C4-2B (cell line): ENCODE measurements around the gene OTOS.

Experiments used
- H3K27ac ChIP-seq: fragments of 450-650 bp; 2 replicates; pipeline ENCODE4 v1.5.1; 2017
- ZFX ChIP-seq: fragments of 450-650 bp; IDR thresholded peaks from 2 replicates; pipeline ENCODE4 v1.6.1; 2017
- TF ChIP-seq, protein P1 (sequence below): fragments of 450-650 bp; conservative IDR thresholded peaks from 2 replicates; pipeline ENCODE4 v1.5.1; 2017; ENCODE audit warnings: mild to moderate bottlenecking

Gene OTOS

DNA sequence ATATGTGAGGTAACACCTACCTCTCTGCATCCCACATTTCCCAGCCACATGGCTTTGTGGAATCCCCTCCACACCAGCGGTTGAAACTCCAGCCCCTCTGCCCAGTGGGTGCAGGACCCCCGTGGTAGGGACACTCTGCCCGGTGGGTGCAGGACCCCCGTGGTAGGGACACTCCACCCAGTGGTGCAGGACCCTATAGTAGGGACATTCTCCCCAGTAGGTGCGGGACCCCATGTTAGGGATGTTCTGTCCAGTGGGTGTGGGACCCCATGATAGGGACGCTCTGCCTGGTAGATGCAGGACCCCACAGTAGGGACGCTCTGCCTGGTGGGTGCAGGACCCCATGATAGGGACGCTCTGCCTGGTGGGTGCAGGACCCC, 15.8 kb downstream of the OTOS start:
- TF ChIP-seq ZFX, result no peak
- TF ChIP-seq, protein P1, sequence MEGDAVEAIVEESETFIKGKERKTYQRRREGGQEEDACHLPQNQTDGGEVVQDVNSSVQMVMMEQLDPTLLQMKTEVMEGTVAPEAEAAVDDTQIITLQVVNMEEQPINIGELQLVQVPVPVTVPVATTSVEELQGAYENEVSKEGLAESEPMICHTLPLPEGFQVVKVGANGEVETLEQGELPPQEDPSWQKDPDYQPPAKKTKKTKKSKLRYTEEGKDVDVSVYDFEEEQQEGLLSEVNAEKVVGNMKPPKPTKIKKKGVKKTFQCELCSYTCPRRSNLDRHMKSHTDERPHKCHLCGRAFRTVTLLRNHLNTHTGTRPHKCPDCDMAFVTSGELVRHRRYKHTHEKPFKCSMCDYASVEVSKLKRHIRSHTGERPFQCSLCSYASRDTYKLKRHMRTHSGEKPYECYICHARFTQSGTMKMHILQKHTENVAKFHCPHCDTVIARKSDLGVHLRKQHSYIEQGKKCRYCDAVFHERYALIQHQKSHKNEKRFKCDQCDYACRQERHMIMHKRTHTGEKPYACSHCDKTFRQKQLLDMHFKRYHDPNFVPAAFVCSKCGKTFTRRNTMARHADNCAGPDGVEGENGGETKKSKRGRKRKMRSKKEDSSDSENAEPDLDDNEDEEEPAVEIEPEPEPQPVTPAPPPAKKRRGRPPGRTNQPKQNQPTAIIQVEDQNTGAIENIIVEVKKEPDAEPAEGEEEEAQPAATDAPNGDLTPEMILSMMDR, result no peak
- no peak overlapping the region for H3K27ac ChIP-seq

DNA sequence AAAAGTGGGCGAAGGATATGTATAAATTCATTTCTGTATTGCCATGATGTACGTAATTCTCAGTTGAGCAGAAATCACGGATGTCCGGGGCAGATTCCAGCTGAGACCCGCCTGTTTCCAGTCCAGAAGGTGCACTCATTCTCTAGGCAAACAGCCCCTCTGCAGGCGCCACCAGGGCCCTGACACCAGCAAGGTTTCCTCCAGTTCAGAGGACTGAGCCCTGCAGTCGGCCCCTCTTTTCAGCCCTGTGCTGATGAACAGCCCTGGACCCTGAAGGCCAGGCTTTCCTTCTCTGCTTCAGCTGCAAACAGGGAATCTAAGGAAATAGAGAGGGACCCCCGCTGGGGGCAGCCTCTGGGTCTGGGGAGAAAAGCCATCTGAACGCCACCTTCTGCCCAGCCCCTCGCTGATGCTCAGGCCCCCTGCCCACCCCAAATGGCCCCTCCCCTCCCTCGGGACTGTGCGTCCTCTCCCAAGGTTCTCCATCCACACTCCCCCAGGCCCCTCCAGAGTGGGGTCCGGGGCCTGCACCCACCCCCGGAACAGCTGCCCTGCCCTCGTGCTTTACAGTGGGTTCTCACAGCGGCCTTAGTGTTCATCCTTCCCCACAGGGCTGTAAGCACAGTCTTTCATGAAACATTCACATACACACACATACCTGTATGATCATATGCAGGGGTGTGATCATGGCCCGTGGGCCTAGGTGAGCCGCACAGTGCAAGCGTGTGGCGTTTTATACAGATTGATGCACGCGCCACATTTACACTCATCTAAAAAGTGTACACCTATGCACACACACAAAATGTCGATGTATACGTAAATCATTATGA, 16.4 kb downstream of the OTOS start:
- TF ChIP-seq, protein P1, result no peak
- no peak for TF ChIP-seq ZFX
- H3K27ac ChIP-seq, result no peak overlapping the region

DNA sequence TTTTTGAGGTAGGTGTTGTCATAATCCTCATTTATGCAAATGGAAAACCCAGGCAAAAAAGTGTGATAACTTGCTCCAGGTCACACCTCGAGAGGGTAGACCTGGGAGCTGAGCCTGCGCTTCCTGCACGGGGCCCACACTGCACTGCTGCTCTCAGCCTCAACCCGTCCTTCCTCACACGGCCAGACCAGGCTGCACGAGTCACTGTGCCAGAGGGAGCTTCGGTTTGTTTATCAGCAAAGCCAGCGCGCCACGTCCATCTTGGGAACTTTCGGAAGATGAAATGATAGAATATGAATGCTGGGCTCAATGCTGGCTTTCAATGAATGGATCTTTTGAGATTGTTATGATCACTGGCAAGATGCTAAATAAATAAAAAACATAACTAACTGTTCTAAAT, 18.8 kb downstream of the OTOS start:
- TF ChIP-seq, protein P1, result no peak
- no peak for TF ChIP-seq ZFX
- H3K27ac ChIP-seq, result no peak overlapping the region

DNA sequence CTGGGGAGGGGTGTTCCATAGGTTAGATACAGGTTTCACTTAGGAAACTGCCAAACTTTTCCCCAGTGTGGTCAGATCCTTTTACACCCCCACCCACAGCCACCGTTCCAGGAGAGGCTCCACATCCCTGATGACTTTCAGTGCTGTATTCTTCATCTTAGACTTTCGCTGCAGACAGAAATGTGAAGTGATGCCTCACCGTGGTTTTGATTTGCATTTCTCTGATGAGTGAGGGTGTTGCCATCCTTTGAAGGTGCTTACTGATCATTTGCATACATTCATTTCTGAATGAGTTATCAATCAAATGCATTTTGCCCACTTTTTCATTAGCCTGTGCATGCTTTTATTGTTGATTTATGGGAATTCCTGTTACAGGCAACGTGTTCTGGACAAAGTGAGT, 19.3 kb downstream of the OTOS start:
- no peak for TF ChIP-seq ZFX
- TF ChIP-seq, protein P1, result no peak

DNA sequence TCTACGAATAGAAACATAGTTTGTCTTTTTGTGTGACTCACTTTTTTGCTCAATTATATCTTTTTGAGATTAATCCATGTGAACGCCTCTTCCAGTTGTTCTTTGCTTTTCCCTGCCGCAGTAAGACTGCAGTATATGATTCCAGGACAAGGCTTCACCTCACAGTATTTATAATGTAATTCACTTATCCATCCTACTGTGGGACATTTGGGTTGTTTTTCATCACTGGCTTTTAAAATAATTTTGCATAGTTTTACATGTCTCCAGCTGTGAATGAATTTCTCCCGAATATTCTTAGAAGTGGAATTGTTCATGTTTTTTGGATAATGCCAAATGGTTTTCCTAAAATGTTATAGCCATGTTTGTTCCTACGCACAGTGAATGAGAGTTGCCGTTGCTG, 26.2 kb downstream of the OTOS start:
- no peak overlapping the region for H3K27ac ChIP-seq
- no peak for TF ChIP-seq ZFX
- TF ChIP-seq, protein P1, result no peak

More for the DNA sequence above, 19.3 kb downstream of the OTOS start:
- no peak overlapping the region for H3K27ac ChIP-seq

DNA sequence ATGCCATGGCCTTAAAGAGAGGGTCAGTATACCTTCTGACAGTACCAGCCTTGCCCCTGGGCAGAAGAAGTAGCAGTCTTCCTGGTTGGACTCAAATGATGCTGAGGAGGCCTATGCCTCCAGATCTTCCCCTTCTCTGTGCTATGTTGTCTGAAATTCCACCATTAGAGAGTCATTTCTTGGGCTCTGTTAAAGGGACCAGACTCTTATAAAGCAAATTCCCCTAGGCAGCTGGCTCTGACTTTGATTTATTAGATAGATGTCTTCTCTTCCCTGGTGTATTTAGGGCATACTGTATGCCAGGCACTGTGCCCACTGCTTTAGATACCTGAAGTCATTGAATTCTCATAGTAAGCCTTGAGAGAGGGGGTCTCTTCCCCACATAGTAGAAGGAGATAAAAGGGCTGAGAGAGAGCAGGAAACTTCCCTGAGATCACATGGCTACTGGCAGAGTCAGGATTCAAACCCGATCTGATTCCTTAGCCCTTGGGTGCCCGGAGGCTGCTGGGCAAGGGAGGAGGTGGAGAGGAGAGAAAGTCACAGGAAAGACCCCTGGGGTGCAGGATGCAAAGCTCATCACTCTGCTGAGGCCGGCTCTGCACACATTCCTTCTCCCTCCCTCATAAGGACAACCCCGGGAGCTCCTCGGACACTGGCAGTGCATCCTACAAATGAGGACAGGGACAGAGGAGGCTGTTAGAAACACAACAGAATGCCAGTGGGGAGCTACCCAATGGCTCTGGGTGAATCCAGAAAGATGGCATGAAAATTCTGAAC, 27.4 kb downstream of the OTOS start:
- TF ChIP-seq, protein P1, result no peak
- no peak overlapping the region for H3K27ac ChIP-seq

DNA sequence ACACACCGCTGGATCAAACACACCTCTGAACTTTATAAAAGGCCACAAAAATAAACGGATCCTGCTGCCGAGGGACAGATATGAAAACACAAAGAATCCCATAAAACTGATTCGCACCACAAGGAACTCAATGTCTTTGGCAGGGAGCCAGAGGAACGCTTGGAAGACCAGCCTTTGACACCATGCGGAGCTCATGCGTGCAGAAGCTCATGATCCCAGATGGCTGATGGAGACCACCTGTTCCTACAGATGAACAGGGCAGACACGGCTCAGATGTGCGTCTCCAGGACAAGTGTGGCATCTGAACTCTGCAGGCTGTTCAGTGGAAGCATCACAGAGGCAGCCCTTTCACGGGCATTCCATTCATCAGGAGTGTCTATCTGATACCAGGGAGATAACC, 29.2 kb downstream of the OTOS start:
- no peak overlapping the region for H3K27ac ChIP-seq
- TF ChIP-seq ZFX, result no peak
- TF ChIP-seq, protein P1, result no peak
